NB4 (cell line): ENCODE data around the gene HAGHL.

ENCODE experiments used
- DNase-seq: peaks from one replicate; pipeline ENCODE4 v3.0.0; 2010; ENCODE audit warnings: low read depth
- H3K4me3 ChIP-seq: one replicate; pipeline ENCODE4 v1.5.1; 2011; ENCODE audit warnings: mild to moderate bottlenecking, low read depth, low read length, moderate library complexity
- MAX ChIP-seq: IDR thresholded peaks from 2 replicates; pipeline ENCODE4 v1.6.1; 2011; ENCODE audit warnings: low read depth, low read length
- MYC ChIP-seq: IDR thresholded peaks from 2 replicates; pipeline ENCODE4 v1.6.1; 2011; ENCODE audit warnings: low read depth, low read length
- POLR2A ChIP-seq: IDR thresholded peaks from 2 replicates; pipeline ENCODE4 v1.6.1; 2011; ENCODE audit warnings: mild to moderate bottlenecking; ENCODE audit not compliant: insufficient read length; ENCODE audit errors: extremely low read depth
- TF ChIP-seq, protein P1 (sequence below): IDR thresholded peaks from one replicate; pipeline ENCODE4 v1.5.1; 2012; ENCODE audit warnings: low read depth, low read length

HAGHL gene

GRCh38 chr16:734981-735881 lies 8.3 kb downstream of the HAGHL start:
- no peak for DNase-seq
- H3K4me3 ChIP-seq, result no peak overlapping the region
- TF ChIP-seq POLR2A (no peak), MYC (no peak), MAX (no peak)
- TF ChIP-seq, protein P1, sequence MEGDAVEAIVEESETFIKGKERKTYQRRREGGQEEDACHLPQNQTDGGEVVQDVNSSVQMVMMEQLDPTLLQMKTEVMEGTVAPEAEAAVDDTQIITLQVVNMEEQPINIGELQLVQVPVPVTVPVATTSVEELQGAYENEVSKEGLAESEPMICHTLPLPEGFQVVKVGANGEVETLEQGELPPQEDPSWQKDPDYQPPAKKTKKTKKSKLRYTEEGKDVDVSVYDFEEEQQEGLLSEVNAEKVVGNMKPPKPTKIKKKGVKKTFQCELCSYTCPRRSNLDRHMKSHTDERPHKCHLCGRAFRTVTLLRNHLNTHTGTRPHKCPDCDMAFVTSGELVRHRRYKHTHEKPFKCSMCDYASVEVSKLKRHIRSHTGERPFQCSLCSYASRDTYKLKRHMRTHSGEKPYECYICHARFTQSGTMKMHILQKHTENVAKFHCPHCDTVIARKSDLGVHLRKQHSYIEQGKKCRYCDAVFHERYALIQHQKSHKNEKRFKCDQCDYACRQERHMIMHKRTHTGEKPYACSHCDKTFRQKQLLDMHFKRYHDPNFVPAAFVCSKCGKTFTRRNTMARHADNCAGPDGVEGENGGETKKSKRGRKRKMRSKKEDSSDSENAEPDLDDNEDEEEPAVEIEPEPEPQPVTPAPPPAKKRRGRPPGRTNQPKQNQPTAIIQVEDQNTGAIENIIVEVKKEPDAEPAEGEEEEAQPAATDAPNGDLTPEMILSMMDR, result no peak

GRCh38 chr16:735982-736453 lies 9.1 kb downstream of the HAGHL start:
- no peak for DNase-seq
- no peak overlapping the region for H3K4me3 ChIP-seq
- TF ChIP-seq, protein P1, result no peak

GRCh38 chr16:736936-737481 lies 10.1 kb downstream of the HAGHL start:
- no peak overlapping the region for H3K4me3 ChIP-seq
- TF ChIP-seq POLR2A (no peak), MAX (no peak)
- TF ChIP-seq, protein P1, result no peak
- no peak for DNase-seq

GRCh38 chr16:739560-740458 lies 12.9 kb downstream of the HAGHL start:
- H3K4me3 ChIP-seq, result peak overlapping the region; percentile 62
- DNase-seq, result no peak
- TF ChIP-seq MAX (no peak), POLR2A (no peak)
- TF ChIP-seq, protein P1, result no peak

DNA sequence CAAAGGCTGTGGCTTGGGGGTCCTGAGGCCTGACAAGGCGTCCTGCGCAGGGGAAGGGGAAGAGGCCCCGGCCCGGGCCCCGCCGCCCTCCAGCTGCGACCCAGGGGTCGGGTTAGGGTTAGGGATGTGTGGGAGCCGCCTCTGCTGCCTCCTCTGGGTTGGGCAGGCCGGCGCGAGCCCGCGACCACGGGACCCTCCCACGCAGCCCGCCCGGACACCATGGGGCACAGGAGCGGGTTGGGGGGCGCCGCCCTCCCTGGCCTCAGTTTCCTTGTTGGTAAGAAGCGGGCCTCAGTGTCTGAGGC lies 13.5 kb downstream of the HAGHL start:
- peak overlapping the region; percentile 62 for H3K4me3 ChIP-seq
- TF ChIP-seq, protein P1, result no peak
- TF ChIP-seq MYC (no peak), MAX (no peak), POLR2A (no peak)
- peak; percentile 47 for DNase-seq
